Effector CD4-positive, alpha-beta T cell (primary cell): ENCODE measurements around the gene RHO.

ENCODE experiments used
- DNase-seq: peaks from one replicate; pipeline ENCODE4 v3.0.0-alpha.2; 2020

Gene RHO

DNA sequence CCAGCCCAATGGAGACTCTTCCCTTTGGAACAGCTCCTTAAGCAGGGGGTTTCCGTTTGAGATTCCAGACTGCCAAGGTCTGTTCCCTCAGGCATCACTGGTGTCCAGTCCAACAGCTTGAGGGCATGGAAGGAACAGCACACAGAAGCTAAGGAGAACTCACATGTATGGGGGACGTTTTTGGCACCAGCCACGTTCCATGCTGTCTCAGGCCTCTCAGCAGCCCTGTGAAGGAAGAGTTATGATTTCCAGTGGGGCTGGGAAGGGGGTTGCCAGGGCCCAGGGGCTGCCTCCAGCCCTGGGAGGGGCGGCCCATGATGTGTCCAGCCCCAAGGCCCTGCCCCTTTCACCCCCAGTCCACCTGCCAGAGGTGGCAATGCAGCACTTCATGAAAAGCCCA, 7.5 kb upstream of the RHO start:
- no peak for DNase-seq

- DNase-seq: no peak
These were observed 6.8 kb upstream of the RHO start for GRCh38 chr3:129521611-129522010.

GRCh38 chr3:129522953-129523352, 5.5 kb upstream of the RHO start:
- no peak for DNase-seq

GRCh38 chr3:129524081-129524480, 4.4 kb upstream of the RHO start:
- no peak for DNase-seq

DNA sequence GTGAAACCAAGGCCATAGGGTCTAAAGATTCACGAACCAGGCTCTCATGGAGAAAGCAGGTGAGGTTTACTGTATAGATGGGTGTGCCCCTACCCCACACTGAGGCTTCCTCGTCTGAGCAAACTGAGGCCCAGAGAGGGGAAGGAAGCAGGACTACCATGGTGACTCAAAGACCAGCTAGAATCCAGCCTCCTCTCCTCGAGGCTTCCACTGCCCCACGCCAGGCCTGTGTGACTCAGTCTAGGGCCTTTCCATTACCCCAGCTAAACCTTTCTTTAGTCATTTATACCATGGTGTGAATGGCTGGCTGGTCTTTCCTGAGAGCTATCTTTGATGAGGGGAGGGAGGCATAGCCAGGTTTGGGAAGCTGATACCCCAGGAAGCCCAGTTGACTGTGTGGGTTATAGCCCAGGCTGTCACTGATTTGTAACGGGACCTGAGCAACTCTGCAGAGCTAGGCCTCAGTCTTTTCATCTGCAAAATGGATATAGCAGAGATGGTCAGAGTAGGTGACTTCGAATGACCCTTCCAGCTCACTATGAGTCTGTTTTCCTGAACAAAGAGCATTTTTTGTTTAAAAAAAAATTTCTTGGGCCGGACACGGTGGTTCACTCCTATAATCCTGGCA, 3.0 kb upstream of the RHO start:
- DNase-seq: no peak

DNA sequence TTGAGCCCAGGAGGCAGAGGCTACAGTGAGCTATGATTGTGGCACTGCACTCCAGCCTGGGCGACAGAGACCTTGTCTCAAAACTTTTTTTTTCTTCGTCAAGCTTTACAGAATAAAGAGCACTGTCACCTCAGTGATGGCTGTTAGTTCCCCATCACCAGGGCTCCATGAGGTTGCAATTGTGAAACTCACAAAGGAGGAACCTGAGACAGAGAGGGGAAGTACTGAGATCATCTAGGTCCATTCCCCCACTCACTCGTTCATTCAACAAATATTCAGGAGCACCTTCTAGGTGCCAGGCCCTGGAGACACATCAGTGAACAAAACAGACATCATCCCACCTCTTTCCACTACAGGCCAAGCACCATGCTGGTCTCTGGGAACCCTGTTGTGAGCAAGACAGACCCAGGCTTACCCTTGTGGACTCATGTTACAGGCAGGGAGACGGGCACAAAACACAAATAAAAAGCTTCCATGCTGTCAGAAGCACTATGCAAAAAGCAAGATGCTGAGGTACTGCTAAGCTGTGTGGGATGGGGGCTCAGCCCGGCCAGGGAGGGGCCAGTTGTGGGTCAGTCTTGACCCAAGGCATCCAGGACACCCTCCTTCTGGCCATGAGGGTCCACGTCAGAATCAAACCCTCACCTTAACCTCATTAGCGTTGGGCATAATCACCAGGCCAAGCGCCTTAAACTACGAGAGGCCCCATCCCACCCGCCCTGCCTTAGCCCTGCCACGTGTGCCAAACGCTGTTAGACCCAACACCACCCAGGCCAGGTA, 2.1 kb upstream of the RHO start:
- no peak for DNase-seq

DNA sequence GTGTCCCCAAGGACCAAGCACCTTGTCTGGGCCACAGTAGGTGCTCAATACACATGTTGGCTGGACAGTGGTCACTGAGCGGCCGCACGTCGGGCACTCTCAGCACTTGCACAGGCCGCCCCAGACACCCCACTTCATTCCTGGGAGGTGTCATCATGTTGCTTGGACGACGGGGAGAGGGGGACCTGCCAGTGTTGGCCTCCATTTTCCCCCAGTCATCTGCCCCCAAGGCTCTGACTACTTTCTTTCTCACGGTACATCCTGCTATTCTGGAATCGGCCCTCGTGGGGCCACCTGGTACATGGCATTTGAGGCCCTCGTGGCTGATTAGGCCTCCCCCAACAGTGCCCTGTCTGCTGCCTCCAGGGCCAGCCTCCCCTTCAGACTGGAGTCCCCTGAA, 1.2 kb upstream of the RHO start:
- DNase-seq: no peak

GRCh38 chr3:129529436-129530210, 1.2 kb downstream of the RHO start:
- no peak for DNase-seq

DNA sequence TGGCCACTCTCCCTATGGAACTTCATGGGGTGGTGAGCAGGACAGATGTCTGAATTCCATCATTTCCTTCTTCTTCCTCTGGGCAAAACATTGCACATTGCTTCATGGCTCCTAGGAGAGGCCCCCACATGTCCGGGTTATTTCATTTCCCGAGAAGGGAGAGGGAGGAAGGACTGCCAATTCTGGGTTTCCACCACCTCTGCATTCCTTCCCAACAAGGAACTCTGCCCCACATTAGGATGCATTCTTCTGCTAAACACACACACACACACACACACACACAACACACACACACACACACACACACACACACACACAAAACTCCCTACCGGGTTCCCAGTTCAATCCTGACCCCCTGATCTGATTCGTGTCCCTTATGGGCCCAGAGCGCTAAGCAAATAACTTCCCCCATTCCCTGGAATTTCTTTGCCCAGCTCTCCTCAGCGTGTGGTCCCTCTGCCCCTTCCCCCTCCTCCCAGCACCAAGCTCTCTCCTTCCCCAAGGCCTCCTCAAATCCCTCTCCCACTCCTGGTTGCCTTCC, 1.9 kb downstream of the RHO start:
- no peak for DNase-seq

GRCh38 chr3:129530821-129531220, 2.4 kb downstream of the RHO start:
- no peak for DNase-seq

DNA sequence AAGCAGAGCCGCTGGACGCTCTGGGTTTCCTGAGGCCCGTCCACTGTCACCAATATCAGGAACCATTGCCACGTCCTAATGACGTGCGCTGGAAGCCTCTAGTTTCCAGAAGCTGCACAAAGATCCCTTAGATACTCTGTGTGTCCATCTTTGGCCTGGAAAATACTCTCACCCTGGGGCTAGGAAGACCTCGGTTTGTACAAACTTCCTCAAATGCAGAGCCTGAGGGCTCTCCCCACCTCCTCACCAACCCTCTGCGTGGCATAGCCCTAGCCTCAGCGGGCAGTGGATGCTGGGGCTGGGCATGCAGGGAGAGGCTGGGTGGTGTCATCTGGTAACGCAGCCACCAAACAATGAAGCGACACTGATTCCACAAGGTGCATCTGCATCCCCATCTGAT, 3.3 kb downstream of the RHO start:
- no peak for DNase-seq

DNA sequence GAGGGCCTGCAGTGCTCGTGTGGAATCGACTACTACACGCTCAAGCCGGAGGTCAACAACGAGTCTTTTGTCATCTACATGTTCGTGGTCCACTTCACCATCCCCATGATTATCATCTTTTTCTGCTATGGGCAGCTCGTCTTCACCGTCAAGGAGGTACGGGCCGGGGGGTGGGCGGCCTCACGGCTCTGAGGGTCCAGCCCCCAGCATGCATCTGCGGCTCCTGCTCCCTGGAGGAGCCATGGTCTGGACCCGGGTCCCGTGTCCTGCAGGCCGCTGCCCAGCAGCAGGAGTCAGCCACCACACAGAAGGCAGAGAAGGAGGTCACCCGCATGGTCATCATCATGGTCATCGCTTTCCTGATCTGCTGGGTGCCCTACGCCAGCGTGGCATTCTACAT, 3.8 kb downstream of the RHO start:
- DNase-seq: no peak

DNA sequence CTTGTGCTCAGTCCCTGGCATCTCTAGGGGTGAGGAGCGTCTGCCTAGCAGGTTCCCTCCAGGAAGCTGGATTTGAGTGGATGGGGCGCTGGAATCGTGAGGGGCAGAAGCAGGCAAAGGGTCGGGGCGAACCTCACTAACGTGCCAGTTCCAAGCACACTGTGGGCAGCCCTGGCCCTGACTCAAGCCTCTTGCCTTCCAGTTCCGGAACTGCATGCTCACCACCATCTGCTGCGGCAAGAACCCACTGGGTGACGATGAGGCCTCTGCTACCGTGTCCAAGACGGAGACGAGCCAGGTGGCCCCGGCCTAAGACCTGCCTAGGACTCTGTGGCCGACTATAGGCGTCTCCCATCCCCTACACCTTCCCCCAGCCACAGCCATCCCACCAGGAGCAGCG, 5.0 kb downstream of the RHO start:
- DNase-seq: no peak

- DNase-seq: no peak
These were observed 6.1 kb downstream of the RHO start for GRCh38 chr3:129534428-129535027.

DNA sequence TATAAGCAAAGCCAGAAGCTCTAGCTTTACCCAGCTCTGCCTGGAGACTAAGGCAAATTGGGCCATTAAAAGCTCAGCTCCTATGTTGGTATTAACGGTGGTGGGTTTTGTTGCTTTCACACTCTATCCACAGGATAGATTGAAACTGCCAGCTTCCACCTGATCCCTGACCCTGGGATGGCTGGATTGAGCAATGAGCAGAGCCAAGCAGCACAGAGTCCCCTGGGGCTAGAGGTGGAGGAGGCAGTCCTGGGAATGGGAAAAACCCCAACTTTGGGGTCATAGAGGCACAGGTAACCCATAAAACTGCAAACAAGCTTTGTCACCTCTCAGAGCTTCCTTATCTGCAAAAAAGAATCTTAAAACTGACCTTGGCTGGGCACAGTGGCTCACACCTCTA, 6.6 kb downstream of the RHO start:
- no peak for DNase-seq

- no peak for DNase-seq
These were observed 7.9 kb downstream of the RHO start for GRCh38 chr3:129536374-129536667.

- no peak for DNase-seq
These were observed 8.4 kb downstream of the RHO start for GRCh38 chr3:129536804-129537203.

DNA sequence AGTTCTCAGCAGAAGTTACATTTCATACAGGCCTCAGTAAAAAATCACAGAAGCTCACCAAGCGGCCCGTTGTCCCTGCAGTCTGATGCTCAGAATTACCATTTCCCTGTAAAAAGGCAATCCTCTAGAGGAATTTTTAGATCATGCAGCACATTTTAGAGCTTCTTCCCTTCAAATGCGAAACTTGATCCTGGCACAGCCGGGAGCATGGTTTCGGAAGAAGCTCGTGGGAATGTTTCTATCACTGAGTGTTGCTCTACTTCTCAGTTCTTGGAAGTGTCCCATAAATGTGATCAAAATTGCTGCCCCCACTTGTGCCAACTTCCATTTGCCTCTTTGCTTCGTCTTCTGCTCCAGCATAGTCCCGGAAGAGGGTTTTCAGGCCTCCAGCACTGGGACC, 10.8 kb downstream of the RHO start:
- DNase-seq: no peak

DNA sequence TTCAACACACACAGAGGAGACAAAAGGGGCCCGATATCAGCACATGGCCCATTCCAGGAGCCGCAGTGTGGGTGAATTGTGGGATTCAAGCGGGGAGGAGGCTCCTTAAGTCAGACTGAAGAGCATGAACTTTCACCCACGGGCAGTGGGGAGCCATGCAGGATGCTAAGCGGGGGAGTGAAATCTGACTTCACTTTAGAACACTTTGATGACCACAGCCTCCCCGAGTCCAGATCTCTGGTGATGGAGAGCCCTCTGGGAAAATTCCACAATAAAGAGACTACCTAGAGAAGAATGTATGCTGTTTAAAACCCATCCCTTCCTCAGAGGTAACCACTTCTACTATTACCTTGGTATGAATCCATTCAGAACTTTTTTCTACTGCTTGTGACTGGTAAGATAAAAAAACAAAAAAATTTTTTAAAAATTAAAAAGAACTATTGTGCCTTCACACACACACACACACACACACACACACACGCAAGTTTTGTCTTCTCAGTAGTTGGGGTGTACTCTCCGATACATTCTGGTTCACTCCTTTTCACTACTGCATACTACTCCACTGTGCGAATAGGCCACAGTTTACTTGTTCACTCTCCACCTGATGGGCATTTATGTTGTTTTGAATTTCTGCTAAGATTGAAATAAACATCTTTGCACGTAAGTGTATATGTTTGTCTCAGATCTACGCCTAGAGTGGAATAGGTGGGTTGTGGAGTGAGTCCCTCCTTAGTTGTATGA, 12.5 kb downstream of the RHO start:
- DNase-seq: no peak

DNA sequence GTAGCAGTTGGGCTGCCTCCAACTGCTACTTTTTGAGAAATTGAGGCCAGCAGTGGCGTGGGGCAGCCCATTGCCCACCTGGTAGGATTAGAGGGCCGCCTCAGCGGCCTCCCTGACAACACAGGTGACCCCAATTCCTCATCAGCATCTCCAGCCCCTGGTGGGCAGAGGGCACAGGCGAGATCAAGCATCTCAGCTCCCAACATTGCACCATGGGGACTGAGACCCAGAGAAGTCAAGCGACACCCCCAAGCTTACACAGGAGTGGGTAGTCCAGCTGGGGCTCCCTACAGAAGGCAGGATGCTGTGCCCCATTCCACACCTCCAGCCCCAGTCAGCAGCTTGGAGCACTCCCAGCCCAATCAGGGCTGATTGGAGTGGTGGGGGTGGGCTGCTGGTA, 14.3 kb downstream of the RHO start:
- DNase-seq: no peak

DNA sequence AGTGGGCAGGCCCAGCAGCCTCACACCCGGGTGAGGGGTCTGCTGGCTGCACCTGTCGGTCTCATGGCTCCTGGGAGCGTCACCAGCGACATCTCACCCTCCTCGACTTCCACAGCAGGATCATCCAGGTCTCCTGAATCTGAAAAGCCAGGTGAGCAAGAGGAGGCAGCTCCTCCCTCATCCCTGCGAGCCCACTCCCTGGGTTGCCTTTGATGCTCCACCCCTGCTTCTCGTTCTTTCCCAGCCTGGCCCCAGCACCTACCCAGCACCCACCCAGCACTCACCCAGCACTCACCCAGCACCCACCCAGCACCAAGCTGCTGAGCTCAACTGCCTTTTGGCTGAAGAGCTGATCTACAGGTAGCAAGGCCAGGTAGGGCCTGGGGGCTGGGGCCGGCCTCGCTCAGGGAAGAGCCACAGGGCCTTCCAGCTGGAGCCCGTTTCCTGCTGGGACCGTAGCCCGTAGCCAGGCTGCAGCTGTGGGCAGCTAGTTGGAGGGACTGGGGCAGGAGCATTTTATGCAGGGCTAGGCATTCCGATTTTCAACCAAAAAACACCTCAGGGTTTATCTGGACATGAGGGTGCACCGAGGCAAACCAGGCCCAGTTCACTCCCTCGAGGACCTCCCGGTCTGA, 14.8 kb downstream of the RHO start, which contains the start of gene H1-8:
H1-8 (plus strand) TSS at position 20 of the 635 bp plus-strand sequence; CDS start at position 64, 44 bp downstream.
- DNase-seq: no peak

- no peak for DNase-seq
These were observed 15.6 kb downstream of the RHO start for GRCh38 chr3:129543999-129544398.
